NCI-H1105 (cell line): Measurements from ENCODE around the gene WIPF2.

Experiments
- DNase-seq: peaks from one replicate; lab custom pipeline; 2025; lab: John Stamatoyannopoulos, UW

The WIPF2 gene

GRCh38 chr17:40326014-40326831 lies 107.1 kb downstream of the WIPF2 start:
- no peak for DNase-seq

GRCh38 chr17:40326832-40327199 lies 107.7 kb downstream of the WIPF2 start:
- DNase-seq = no peak

- DNase-seq = no peak
Measured at GRCh38 chr17:40327244-40327729, 108.2 kb downstream of the WIPF2 start.

GRCh38 chr17:40327735-40328385 lies 108.8 kb downstream of the WIPF2 start:
- no peak for DNase-seq

GRCh38 chr17:40328386-40328766 lies 109.3 kb downstream of the WIPF2 start:
- no peak for DNase-seq

- peak; percentile 32 for DNase-seq
Measured at GRCh38 chr17:40329839-40330794, 111.0 kb downstream of the WIPF2 start.

- no peak for DNase-seq
Measured at GRCh38 chr17:40330850-40331470, 111.9 kb downstream of the WIPF2 start.

GRCh38 chr17:40331743-40332641 lies 112.9 kb downstream of the WIPF2 start:
- no peak for DNase-seq
